GM19240 (cell line): Measurements from ENCODE around the gene DHRS9.
"Not testable (repeated sequence)": the region's sequence is repeated elsewhere in the genome, so short reads cannot be mapped to it uniquely, and the experiment has no call there.

Experiments used
- DNase-seq: peaks from one replicate; pipeline ENCODE4 v3.0.0; 2011; ENCODE audit warnings: low spot score; ENCODE audit not compliant: insufficient read length

The DHRS9 gene

GRCh38 chr2:169131587-169132512, 62.5 kb downstream of the DHRS9 start:
- peak; percentile 31 for DNase-seq

GRCh38 chr2:169134272-169134671, 64.9 kb downstream of the DHRS9 start:
- DNase-seq = not testable (repeated sequence)

GRCh38 chr2:169136428-169136827, 67.1 kb downstream of the DHRS9 start:
- DNase-seq = not testable (repeated sequence)

GRCh38 chr2:169136885-169137534, 67.6 kb downstream of the DHRS9 start:
- no peak for DNase-seq

- DNase-seq = no peak
Measured at GRCh38 chr2:169137924-169138323, 68.6 kb downstream of the DHRS9 start.

GRCh38 chr2:169139145-169139544, 69.8 kb downstream of the DHRS9 start:
- DNase-seq = no peak

GRCh38 chr2:169139993-169140767, 70.8 kb downstream of the DHRS9 start:
- no peak for DNase-seq

- DNase-seq = peak; percentile 23
Measured at GRCh38 chr2:169141713-169142352, 72.5 kb downstream of the DHRS9 start.

- no peak for DNase-seq
Measured at GRCh38 chr2:169143998-169144397, 74.6 kb downstream of the DHRS9 start.
